GM21723 (cell line): ENCODE measurements around the gene STOX2.
"Not testable (repeated sequence)": the region's sequence is repeated elsewhere in the genome, so short reads cannot be mapped to it uniquely, and the experiment has no call there.

Experiments used
- ATAC-seq: cut with Tn5 transposase; IDR thresholded peaks from one replicate; pipeline ENCODE4 v1.9.1; 2021; ENCODE audit warnings: mild to moderate bottlenecking, moderate library complexity; ENCODE audit not compliant: unreplicated experiment

Gene STOX2

DNA sequence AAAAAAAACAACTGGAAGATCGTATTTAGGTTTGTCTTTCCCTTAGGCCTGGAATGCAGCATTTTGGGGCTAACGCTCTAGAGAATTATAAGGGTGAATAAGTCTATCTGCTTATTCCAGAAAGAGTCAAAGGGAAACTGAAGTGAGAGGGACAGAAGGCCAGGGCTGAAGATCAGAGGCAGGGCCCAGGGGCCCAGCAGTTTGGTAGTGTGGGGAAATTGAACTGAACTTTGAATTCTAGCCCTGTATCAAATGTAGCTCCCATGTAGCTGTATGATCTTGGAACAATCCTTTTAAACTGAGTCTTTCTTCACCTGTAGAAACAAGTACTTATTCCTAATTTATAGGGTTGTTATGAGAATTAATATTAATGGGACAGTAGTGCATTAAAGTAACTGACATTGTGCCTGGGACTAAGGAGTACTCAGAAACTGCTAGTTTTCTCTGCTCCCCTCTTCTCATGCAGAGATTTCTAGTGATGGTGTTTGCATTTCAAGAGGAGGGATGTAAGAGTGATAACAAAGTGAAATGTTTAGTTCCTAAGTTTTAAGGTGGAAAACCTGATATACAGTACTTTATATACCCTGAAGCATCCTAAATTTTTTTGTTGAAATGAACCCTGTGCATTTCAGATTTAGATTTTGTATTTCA is 30.4 kb downstream of the STOX2 start:
- no peak for ATAC-seq

DNA sequence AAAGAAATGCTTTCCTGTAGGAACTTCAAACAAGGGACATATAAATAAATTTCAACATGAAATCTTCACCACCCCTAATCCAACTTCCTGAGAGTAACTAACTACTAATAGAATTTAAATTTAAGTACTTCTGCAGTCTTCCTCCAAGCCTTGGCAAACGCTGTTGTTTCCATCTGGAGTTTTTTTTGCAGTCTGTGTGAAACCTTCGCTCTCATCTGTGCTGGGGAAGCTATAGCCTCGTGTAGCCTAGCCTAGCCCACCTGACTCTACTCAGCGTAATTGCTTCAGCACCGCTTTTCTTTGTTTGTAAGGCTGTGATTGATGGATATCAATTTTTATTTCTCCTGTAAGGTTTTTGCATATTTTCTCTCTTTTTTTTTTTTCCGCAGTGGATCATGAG is 30.9 kb downstream of the STOX2 start:
- ATAC-seq: no peak

DNA sequence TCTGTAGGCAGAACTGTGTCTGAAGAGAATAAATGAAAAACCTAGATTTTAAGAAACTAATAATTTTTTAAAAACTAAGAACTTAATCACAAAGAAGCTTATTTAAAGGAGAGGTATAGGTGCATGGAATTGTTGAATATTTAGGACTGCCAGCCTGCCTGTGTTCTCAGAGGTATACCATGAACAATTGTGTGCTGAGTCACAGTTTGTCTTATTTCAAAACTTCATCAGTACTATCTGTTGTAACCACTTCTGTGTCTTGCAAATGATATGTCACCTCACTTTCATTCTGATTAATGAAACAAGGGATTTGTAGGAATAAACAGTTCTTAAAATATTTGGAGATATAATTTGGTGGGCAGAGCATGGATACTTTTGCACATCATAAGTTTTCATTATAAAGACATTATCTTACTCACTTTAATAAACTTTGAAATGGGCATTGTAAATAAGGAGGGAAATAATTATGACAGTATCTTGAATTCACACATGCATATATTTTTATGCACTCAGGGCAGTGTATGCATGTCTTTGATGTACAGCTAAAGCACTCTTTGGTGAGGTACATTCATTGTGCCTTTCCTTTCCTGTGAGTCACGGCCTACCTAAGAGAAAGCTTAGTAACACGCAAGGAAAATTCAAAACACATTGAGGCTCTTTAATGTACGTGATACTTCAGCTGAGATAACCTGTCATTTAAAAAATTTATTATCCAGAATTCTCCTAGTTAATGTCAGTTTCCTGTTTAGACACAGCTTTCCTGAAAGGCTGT is 31.7 kb downstream of the STOX2 start:
- ATAC-seq: no peak

DNA sequence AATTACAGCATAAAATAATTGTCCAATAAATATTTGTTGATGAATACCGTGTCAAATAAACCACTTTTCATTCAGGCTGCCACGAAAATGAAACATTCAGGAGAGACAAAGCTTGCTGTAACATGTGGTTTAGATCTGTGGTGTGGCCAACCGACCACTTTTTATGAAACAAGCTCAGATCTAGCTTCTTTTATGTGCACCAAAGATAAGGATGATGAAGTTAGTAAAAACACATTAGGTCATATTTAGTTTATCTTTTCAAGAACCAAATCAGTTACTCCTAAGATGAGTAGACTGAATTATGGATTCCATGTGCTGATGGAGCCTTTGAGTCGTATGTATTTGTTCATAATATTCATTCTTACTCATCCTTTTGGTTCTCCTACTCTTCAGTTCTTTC is 35.8 kb downstream of the STOX2 start:
- no peak for ATAC-seq

DNA sequence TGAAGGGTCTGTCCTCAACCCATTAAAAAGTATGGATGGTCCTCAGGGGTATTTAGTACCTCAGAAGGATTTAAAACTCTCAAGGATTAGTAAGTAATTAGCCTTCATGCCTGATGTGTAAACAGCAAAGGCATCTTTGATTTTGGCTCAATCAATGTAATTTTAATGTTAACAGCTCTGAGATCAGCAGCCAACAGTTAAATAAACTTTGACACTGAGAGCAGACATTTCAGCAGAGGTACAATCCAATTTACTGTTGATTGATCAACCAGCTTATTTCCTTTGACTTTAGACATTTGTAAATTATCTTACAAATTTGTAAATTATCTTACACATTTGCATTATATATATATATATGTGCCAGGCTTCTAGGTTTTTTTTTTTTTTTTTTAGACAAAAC is 36.9 kb downstream of the STOX2 start:
- ATAC-seq: no peak

DNA sequence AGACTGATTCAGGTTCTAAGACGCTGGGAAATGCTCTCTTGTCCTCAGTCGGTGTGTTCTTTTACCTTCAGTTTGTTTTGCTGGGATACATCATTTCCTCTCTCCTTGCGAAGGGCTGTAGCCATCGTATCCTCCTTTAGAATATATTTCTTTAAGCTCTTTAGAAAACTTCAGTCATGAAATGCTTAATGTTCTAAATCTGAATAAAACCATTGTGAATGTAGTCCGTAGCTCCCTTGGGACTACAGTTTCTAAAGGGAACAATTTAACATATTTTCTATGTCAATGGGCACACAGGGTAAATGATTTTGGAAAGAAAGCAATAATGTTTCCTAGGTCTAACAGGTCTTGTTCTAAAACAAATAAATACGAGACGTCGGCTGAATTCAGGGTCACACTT is 40.6 kb downstream of the STOX2 start:
- ATAC-seq: no peak

DNA sequence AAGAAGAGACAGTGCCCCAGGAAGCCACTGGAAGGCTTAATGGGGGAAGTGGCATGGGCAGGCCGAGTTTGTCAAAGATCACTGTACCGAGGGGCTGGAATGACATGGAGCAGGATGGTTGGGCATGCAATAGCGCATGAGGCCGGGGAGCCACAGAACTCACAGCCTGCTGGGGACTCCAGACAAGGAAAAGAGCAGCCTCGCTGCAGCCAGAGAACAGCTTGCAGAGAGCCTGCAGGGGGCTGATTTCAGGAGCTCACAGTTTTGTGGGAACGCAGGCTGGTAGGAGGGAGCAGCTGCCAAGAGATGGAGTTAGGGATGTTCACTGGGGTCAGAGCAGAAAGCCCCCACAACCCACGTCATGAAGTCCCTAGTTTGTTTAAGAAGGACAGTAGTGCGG is 45.4 kb downstream of the STOX2 start:
- ATAC-seq: no peak

DNA sequence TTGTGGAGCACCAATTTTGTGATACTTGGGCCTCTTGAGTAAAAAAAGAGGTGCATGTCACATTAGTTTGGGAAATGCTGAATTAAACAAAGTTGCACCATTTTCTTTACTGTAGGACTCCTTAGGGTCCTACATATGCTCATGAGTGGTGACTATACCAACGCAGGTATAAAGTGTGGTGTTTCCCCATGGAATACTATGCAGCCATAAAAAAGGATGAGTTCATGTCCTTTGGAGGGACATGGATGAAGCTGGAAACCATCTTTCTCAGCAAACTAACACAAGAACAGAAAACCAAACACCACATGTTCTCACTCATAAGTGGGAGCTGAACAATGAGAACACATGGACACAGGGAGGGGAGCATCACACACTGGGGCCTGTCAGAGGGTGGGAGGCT is 47.5 kb downstream of the STOX2 start:
- not testable (repeated sequence) for ATAC-seq

DNA sequence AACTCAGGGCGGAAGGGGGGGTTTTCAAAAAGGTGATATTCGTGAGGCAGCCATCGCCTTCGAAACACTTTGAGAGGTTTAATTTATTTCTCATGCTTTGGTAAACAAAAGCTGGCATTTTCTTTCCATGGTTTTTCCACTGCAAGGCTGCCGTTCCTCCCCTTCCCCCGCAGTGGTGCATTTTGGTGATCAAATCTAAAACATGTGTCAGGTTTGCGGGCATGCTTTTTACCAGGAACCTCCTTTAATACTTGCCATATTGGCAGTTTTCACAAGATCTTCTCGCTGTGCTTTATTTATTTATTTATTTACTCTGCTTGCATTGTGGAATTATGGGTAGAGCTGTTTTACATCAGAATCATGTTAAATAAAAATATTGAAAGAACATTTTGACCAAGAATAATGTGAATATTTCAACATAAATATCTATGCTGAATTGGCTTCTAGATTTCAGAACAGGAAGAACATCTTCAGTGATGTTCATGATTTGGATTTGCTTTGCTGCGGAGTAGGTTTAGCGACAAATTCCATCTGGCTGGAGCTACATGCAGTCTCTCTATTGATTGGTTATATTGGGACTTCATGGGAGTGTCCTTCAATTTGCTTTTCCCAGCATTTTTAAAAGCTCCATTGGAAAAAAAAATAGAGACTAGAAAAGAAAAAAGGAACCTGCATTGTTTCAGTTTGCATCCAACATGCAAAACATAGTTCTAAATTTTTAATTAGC is 54.4 kb downstream of the STOX2 start:
- ATAC-seq: no peak

DNA sequence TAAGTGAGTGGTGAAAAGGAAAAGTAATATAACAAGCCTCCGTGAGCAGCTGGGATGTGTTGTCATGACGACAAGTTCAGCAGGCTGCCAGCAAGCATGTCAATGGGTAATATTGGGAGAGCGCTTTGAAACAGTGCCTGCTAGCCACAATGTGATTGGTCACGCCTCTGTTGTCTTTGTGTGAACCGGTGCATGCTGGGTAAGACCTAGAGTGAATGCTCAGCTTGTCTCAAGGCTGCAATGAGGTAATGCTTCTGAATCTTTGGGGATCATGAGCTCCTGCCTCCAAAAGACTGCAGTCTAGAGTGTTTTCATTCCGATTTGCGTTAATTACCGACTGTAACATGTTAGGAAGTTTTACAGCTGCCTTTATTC is 54.9 kb downstream of the STOX2 start:
- no peak for ATAC-seq

DNA sequence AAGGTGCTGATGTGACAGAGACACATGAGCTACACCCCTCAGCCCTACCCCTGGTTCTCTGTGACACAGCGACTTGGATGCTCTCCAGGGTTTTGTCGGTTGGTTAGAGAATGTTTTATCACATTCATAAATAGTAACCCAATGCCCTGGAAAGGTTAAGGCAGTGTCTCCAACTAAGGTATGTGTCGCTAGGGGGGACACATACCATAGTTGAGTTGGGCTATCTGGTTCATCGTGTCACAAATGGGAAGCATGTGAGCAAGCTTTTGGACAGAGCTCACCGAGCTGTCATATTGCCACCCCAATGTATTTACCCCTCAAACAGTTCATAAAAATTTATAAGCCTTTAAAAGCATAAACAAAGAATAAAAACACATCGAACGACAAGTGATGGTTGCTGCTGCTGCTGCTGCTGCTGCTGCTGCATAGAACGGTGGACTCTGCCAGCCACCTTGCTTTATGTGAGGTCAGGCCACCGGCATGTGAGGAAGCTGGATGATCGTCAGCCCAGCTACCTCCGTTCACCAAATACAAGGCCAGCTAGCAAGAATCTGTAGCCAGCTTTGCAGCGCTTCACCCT is 55.9 kb downstream of the STOX2 start:
- ATAC-seq: no peak

DNA sequence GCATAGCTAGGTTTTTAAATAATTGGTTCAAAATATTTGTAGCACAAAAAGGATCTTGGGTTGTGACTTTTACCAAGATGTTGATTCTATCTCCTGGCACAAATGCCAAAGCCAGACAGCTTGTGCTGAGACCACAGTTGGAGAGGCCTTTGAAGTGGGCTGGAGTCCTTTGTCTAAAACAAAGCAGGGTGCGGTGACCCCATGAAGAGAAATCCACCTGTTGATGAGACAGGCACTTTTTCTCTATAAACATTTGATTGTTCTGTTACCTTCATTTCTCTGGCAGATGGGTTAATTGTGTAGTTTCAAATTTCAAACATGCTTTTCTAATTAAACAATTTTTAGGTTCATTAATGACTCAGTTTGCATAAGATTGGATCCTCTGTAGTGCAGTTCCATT is 56.7 kb downstream of the STOX2 start:
- no peak for ATAC-seq

DNA sequence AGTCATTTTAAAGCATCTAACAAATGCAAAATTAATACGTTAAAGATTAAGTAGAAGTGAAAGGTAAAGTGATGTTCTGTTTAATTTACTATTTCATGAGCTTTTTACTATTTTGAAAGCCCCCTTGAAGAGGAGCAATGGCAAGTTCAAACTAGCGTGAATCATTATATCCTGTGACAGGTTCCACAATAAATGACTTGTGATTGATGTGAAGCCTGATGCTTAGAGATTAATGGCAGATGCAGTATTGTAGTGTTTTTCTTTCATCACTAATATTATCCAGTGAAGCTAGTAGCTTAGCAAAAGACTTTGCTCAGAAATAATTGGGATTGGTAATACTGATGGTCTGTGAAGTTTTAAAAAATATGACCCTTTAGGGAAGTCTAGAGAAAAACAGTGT is 57.3 kb downstream of the STOX2 start:
- ATAC-seq: no peak

DNA sequence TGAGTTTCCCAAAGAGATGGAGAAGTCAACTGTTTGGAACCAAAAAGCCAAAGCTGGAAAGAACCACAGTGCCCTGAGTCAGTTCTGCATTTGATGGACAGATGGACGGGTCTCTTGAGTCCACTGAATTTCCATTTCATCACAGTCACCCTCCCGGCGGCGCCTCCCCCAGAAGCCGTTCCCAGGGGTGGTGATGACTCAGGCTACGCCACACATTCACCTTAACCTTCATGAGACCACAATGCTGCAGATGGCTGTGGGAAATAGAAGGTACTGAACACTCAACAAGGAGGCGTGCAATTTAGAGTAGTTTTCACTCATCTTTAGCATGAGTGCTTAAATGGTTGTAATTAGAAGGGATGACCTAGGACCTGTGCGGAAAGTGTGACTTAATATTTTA is 61.3 kb downstream of the STOX2 start:
- no peak for ATAC-seq

DNA sequence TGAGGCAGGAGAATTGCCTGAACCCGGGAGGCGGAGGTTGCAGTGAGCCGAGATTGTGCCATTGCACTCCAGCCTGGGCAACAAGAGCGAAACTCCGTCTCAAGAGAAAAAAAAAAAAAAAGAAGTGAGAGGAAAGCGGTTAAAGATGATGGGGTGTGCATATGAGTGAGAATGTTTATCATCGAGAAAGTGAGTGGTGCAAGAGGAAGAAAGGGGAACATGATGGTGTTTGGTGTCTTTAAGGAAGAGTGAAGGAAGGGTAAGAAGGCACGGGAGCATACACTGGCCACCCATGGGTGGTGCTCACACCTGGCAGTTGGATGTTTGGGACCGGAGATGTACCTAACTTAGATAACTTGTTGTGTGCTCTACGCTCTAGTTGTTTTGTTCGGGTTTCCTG is 62.2 kb downstream of the STOX2 start:
- no peak for ATAC-seq

DNA sequence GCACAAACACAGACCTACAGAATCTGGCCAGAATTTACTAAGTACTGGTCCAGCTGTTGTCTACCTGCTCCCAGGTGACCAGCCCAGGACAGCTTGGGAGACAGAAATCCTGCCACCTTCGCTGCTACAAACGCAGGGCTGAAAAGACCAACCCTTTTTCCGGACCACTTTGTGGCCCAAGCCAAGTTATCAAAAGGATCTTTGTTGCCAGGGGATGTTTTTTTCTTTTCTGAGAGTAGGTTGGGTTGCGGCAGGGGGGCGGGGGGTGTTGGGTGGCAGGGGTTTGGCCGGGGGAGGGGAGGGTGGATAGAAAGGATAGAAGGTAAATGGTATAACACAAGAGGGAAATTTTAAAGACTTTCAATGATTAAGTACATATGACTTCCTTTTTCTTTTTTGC is 63.4 kb downstream of the STOX2 start:
- ATAC-seq: no peak

DNA sequence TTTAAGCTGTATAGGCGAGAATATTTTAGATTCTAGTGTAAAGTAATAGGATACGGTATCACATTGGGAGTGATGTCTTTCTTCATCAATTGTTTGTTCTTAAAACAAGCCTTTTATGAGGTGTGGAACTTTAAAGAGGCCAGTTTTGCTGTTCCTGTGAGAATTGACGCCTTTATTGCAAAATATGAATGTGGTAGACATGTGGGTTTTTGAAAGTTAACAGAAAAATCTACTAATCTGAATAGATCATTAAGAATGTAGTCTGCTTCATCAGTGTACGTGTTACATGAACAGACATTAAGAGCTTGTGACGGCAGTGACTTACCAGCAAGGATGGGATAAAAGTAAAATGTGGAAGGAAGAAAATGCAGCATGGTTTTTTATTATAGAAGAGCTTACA is 63.8 kb downstream of the STOX2 start:
- ATAC-seq: no peak

DNA sequence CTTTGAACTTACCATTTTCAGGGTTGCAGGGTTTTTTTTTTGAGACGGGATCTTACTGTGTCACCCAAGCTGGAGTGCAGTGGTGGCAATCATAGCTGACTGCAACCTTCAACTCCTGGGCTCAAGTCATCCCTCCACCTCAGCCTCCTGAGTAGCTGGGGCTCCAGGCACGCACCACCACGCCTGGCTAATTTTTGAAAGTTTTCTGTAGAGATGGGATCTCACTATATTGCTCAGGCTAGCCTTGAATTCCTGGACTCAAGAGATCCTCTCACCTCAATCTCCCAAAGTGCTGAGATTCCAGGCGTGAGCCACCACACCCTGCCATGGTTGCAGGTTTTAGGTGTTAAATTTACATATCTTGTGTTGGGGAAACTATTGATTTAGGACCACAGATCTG is 64.5 kb downstream of the STOX2 start:
- no peak for ATAC-seq

DNA sequence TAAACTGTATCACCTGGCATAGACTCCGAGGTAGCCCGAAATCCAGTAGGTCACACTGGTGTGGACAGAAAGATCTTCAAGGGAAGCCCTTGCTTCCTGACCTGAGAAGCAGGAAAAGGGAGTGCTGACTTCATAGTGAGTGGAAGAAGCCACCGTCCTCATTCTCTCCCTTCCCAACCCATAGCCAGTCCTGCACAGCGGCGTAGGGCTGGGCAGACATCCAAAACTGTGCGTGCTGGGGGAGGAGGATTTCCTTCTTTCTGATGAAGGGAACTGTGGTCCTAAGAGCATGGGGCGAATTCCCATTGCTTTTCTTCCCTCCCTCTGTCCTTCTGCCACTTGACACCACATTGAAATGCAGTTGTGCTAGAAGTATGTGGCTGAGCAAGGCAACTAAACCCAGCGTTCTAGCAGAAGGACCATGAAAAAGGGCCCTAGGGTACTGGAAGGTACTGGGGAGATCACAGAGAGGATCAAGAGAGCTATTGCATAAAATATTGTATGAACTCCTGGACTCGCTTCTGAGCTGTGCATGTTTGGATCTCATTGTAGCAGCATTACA is 66.9 kb downstream of the STOX2 start:
- ATAC-seq: no peak

DNA sequence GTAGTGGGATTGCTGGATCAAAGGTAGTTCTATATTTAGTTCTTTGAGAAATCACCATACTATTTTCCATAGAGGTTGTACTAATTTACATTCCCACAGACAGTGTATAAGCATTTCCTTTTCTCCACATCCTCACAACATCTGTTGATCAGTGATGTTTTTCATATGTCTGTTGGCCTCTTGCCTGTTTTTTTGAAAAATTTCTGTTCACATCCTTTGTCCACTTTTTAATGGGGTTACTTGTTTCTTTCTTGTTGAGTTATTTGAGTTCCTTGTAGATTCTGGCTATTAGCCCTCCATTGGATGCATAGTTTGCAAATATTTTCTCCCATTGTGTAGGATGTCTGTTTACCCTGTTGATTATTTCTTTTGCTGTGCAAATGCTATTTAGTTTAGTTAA is 72.6 kb downstream of the STOX2 start:
- no peak for ATAC-seq

DNA sequence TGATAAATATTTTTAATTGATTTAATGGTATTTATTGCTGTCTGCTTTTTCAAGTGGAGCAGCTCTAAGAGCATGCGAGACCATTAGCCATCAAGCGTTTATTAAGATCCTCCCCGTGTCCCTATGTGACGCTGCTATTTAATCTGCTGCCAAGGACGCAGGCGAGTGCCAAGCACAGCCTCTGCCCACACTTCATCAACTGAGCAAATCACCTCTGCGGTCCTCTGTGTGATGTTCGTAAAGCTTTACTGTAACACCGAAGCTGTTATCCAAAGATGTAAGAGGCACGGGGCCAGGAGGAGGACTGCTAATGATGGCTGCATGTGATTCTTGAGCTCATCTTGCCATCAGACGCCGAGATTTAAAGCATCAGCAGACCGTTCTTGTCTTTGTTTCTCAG is 79.5 kb downstream of the STOX2 start:
- ATAC-seq: no peak

DNA sequence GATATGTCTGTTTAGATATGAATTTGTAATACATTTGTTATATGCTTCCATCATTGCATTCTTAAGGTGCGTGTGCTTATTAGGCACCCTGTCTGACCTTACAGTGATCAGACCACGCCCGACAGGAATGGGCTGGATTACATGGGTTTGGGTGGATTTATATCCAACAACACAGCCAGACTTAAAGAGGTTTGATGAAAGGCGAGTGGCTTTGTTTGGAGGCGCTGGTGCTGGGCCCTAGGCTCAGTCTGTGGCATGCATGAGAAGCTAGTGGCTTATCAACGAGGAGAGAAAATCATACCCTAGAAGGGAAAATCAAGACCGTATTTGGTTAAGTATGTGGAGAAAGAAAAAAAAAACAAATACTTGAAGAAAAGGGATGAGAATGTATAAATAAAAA is 80.7 kb downstream of the STOX2 start:
- no peak for ATAC-seq
